ENCODE data around the gene JPH4. TPM values are rescaled to one million over a fixed set of nuclear protein-coding genes. Genes with fewer than 3 reads are reported as not detected.

JPH4 gene
- total and polyA plus RNA-seq, 4 donors: 0.23 to 3.1 (median 1.0) TPM

- WGBS, 2 donors: 87 to 92% methylated on average over 14 of the region's 14 CpGs
- DNase-seq: no peak
- Histone ChIP-seq H3K4me1 (ENCODE audit: control insufficient read depth in 5 of 5, insufficient read depth in 5 of 5, low read length in 5 of 5) (peaks cover 0 to 19% (median 5%) of the 10 kb centered on the region in 5 donors), H3K9me3 (ENCODE audit: control insufficient read depth in 4 of 4, insufficient read depth in 3 of 4, low read length in 3 of 4) (no peaks in the 10 kb centered on the region), H3K36me3 (ENCODE audit: control insufficient read depth in 4 of 4, insufficient read depth in 4 of 4, low read length in 4 of 4) (peaks cover 0 to 29% (median 18%) of the 10 kb centered on the region in 4 donors), H3K4me3 (no peak overlapping the region), H3K9ac (ENCODE audit: insufficient read depth in 1 of 2, low read length in 2 of 2) (no peak overlapping the region), H3K27ac (ENCODE audit: low read depth in 1 of 2, low read length in 1 of 2) (peak overlapping the region in 1 of 2 donors; percentile 5), H3K27me3 (ENCODE audit: control insufficient read depth in 3 of 3, insufficient read depth in 3 of 3, low read length in 2 of 3) (no peaks in the 10 kb centered on the region)
- TF ChIP-seq CTCF (IDR thresholded peaks at IDR 0.05; ENCODE audit: control extremely low read depth, extremely low read depth): no peak
- no peak for ATAC-seq (ENCODE audit: insufficient read depth, low FRiP score)
Observed at GRCh38 chr14:23563473-23564180, 15.0 kb downstream of the JPH4 start.

GRCh38 chr14:23562822-23563472 lies 15.6 kb downstream of the JPH4 start:
- H3K4me3 ChIP-seq: no peak overlapping the region
- peaks cover 0 to 32% (median 19%) of the 10 kb centered on the region in 4 donors for H3K36me3 ChIP-seq (ENCODE audit: control insufficient read depth in 4 of 4, insufficient read depth in 4 of 4, low read length in 4 of 4)
- H3K9ac ChIP-seq (ENCODE audit: insufficient read depth in 1 of 2, low read length in 2 of 2): no peak overlapping the region
- DNase-seq (peak; percentile 49 to 63 (median 57)), ATAC-seq (ENCODE audit: insufficient read depth, low FRiP score) (no peak)
- H3K27me3 ChIP-seq (ENCODE audit: control insufficient read depth in 3 of 3, insufficient read depth in 3 of 3, low read length in 2 of 3): no peaks in the 10 kb centered on the region
- no peaks in the 10 kb centered on the region for H3K9me3 ChIP-seq (ENCODE audit: control insufficient read depth in 4 of 4, insufficient read depth in 3 of 4, low read length in 3 of 4)
- 97 to 100% methylated on average over 2 of the region's 2 CpGs for WGBS, 2 donors
- peak overlapping the region in 1 of 2 donors; percentile 5 for H3K27ac ChIP-seq (ENCODE audit: low read depth in 1 of 2, low read length in 1 of 2)
- peak; percentile 65 for TF ChIP-seq CTCF (IDR thresholded peaks at IDR 0.05; ENCODE audit: control extremely low read depth, extremely low read depth)
- peaks cover 0 to 13% (median 2%) of the 10 kb centered on the region in 5 donors for H3K4me1 ChIP-seq (ENCODE audit: control insufficient read depth in 5 of 5, insufficient read depth in 5 of 5, low read length in 5 of 5)

GRCh38 chr14:23561873-23562821 lies 16.4 kb downstream of the JPH4 start:
- Histone ChIP-seq H3K4me3 (no peak overlapping the region), H3K27ac (ENCODE audit: low read depth in 1 of 2, low read length in 1 of 2) (peak overlapping the region in 1 of 2 donors; percentile 26), H3K27me3 (ENCODE audit: control insufficient read depth in 3 of 3, insufficient read depth in 3 of 3, low read length in 2 of 3) (no peaks in the 10 kb centered on the region), H3K9me3 (ENCODE audit: control insufficient read depth in 4 of 4, insufficient read depth in 3 of 4, low read length in 3 of 4) (no peaks in the 10 kb centered on the region), H3K36me3 (ENCODE audit: control insufficient read depth in 4 of 4, insufficient read depth in 4 of 4, low read length in 4 of 4) (peaks cover 0 to 32% (median 19%) of the 10 kb centered on the region in 4 donors), H3K9ac (ENCODE audit: insufficient read depth in 1 of 2, low read length in 2 of 2) (no peak overlapping the region), H3K4me1 (ENCODE audit: control insufficient read depth in 5 of 5, insufficient read depth in 5 of 5, low read length in 5 of 5) (peaks cover 0 to 9% (median 0%) of the 10 kb centered on the region in 5 donors)
- 71 to 83% methylated on average over 15 of the region's 15 CpGs for WGBS, 2 donors
- TF ChIP-seq CTCF (IDR thresholded peaks at IDR 0.05; ENCODE audit: control extremely low read depth, extremely low read depth): no peak
- DNase-seq (no peak), ATAC-seq (ENCODE audit: insufficient read depth, low FRiP score) (no peak)
